Esophagus muscularis mucosa (tissue), 4 donors: ENCODE measurements around the gene PYCR2.

Source experiments
- EP300 ChIP-seq: sonication (generic); formaldehyde crosslinking; IDR thresholded peaks from one replicate; pipeline ENCODE4 v1.6.1; 2017; ENCODE audit warnings: antibody characterized with exemption
- POLR2A ChIP-seq: fragments of 450-650 bp; IDR thresholded peaks from one replicate; pipeline ENCODE4 v1.6.1; 2017; ENCODE audit warnings: antibody characterized with exemption, moderate library complexity, mild to moderate bottlenecking, low read depth
- POLR2AphosphoS5 ChIP-seq, 2 donors: sonication (generic); formaldehyde crosslinking; IDR thresholded peaks; one replicate each; pipeline ENCODE4 v1.6.1; 2017; ENCODE audit warnings: antibody characterized with exemption in 2 of 2
- TF ChIP-seq, protein P1 (sequence below), 3 experiments: fragments of 200-600 bp in 2 of 3; fragments of 450-650 bp in 1 of 3; sonication (generic) in 2 of 3; IDR thresholded peaks; one replicate each; pipeline ENCODE4 v1.5.1; 2017 to 2019; ENCODE audit warnings: antibody characterized with exemption in 3 of 3, mild to moderate bottlenecking in 2 of 3, moderate library complexity in 1 of 3

DNA sequence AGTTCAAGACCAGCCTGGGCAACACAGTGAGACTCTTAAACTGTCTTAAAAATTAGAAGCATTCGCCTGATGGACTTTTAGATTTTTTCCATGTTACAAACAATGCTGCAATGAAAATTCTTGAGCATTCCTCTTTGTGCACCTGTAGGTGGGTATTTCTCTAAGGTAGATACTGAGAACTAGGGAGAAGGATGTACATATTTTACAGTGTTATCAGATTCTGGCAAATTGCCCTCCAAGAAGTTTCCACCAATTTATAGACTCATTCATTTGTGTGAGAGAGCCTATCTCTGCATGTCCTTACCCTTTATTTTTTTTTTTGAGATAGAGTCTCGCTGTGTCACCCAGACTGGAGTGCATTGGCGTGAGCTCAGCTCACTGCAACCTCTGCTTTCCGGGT lies 29.3 kb upstream of the PYCR2 start:
- TF ChIP-seq, protein P1, sequence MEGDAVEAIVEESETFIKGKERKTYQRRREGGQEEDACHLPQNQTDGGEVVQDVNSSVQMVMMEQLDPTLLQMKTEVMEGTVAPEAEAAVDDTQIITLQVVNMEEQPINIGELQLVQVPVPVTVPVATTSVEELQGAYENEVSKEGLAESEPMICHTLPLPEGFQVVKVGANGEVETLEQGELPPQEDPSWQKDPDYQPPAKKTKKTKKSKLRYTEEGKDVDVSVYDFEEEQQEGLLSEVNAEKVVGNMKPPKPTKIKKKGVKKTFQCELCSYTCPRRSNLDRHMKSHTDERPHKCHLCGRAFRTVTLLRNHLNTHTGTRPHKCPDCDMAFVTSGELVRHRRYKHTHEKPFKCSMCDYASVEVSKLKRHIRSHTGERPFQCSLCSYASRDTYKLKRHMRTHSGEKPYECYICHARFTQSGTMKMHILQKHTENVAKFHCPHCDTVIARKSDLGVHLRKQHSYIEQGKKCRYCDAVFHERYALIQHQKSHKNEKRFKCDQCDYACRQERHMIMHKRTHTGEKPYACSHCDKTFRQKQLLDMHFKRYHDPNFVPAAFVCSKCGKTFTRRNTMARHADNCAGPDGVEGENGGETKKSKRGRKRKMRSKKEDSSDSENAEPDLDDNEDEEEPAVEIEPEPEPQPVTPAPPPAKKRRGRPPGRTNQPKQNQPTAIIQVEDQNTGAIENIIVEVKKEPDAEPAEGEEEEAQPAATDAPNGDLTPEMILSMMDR (IDR thresholded peaks at IDR 0.05): no peak
- TF ChIP-seq POLR2AphosphoS5 (IDR thresholded peaks at IDR 0.05) (no peak), POLR2A (no peak), EP300 (no peak)
